ENCODE measurements around the gene SRP9.

Gene SRP9

DNA sequence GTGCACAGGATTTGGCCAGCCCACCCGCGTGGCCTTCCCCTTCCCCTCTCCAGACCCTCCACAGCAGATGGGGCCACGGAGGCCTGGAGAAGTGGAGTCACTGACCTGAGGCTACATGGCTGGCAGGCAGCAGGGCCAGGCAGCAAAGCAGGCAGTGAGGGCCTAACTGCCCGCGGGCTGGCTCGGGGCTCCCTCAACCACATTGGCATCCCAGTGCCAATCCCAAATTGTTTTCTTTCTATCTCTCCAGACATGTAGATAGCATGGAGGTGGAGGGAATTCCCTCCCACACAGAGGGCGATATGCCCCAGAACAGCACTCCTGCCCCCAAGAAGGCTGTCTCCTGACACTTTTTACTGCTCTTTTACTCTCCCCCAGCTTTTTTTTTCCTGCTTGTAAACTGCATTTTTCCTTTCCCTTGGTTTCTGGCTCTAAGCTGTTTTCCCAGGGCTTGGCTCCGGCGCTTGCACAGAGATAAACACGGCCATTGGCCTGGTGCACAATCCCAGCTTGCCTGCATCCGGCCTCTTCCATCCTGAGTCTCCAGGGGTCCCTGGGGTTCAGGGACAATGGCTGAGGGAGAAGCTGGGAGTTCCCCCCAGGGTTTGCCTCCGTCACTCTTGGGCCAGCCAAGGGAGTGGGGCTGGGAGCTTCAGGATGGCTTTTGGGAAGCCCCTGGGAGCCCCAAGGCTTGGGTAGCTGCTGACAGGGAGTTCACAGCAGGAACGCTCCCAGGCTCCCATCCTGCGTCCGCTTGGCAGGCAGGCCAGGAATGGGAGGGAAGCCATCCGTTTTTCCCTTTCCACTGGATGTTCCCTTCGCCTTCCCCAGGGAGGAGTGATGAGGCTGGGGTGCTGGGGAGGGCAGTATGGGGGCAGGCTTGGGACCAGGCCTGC lies 39.3 kb downstream of the SRP9 start:
- ChIA-PET CTCF (no interaction called here), POLR2A (interaction anchor here (3.2 kb wide), 1 partner anchor 39 kb away, joined by 12 read pairs; the partner anchor contains the start of gene SRP9)
- TF ChIP-seq HDGF (IDR thresholded peaks at IDR 0.05; ENCODE audit: borderline replicate concordance) = no peak
- no peak for TF ChIP-seq SP1 (IDR thresholded peaks at IDR 0.05)
- no peak for TF ChIP-seq BHLHE40 (IDR thresholded peaks at IDR 0.05; ENCODE audit: borderline replicate concordance)
- TF ChIP-seq NFRKB (IDR thresholded peaks at IDR 0.05) = no peak
- TF ChIP-seq ELF4 (IDR thresholded peaks at IDR 0.05) = no peak
- no peak for TF ChIP-seq TARDBP (IDR thresholded peaks at IDR 0.05)
- TF ChIP-seq FOXA1 (IDR thresholded peaks at IDR 0.05) = no peak
- TF ChIP-seq L3MBTL2 (conservative IDR thresholded peaks at IDR 0.05) = no peak
- no peak for TF ChIP-seq ARNT (IDR thresholded peaks at IDR 0.05)
- TF ChIP-seq, protein P1, sequence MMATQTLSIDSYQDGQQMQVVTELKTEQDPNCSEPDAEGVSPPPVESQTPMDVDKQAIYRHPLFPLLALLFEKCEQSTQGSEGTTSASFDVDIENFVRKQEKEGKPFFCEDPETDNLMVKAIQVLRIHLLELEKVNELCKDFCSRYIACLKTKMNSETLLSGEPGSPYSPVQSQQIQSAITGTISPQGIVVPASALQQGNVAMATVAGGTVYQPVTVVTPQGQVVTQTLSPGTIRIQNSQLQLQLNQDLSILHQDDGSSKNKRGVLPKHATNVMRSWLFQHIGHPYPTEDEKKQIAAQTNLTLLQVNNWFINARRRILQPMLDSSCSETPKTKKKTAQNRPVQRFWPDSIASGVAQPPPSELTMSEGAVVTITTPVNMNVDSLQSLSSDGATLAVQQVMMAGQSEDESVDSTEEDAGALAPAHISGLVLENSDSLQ (IDR thresholded peaks at IDR 0.05) = no peak
- TF ChIP-seq LEF1 (IDR thresholded peaks at IDR 0.05; ENCODE audit: borderline replicate concordance) = no peak
- no peak for TF ChIP-seq SUZ12 (IDR thresholded peaks at IDR 0.05)
- TF ChIP-seq CTBP1 (IDR thresholded peaks at IDR 0.05; ENCODE audit: borderline replicate concordance) = no peak
- no peak for TF ChIP-seq ZNF384 (IDR thresholded peaks at IDR 0.05)
- TF ChIP-seq FOXM1 (IDR thresholded peaks at IDR 0.05; ENCODE audit: borderline replicate concordance) = no peak
- DNase-seq (ENCODE audit: extremely low spot score) = no peak

DNA sequence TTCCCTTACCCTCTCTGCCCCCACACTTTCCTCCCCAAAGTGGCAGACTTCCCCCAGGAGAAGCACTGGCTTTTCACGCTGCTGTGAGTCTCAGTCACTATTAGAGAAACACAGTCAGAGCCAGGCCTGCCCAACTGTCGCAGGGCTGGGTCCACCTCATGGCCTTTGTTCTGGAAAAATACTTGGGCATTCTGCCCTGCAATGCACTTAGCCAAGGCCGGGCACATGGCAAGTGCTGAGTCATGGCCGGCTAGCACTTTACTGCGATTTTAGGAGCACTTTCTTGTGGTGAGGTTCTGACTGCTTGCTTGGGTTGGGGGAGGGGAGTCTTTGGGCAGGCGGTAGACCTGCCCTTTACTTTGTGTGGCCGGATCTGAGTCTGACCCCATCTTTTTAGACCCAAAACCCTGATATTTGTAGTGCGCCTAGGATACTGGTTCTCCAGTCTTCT lies 40.0 kb downstream of the SRP9 start:
- CTCF ChIA-PET = no interaction called here

GRCh38 chr1:225818229-225818628 lies 40.6 kb downstream of the SRP9 start:
- POLR2A ChIA-PET = interaction anchor here (1.1 to 3.2 kb wide), 2 partner anchors 40 to 131 kb away, joined by 3 to 12 read pairs; partner anchors contain the start of gene SRP9
- CTCF ChIA-PET = no interaction called here

More for the DNA sequence above, 40.0 kb downstream of the SRP9 start:
- DNase-seq (ENCODE audit: extremely low spot score) = no peak
- TF ChIP-seq SP1 (IDR thresholded peaks at IDR 0.05) (no peak), FOXM1 (IDR thresholded peaks at IDR 0.05; ENCODE audit: borderline replicate concordance) (no peak), SUZ12 (IDR thresholded peaks at IDR 0.05) (no peak), LEF1 (IDR thresholded peaks at IDR 0.05; ENCODE audit: borderline replicate concordance) (no peak), FOXA1 (IDR thresholded peaks at IDR 0.05) (no peak), BHLHE40 (IDR thresholded peaks at IDR 0.05; ENCODE audit: borderline replicate concordance) (no peak), HDGF (IDR thresholded peaks at IDR 0.05; ENCODE audit: borderline replicate concordance) (no peak), NFRKB (IDR thresholded peaks at IDR 0.05) (no peak), FOXK2 (IDR thresholded peaks at IDR 0.05) (no peak), L3MBTL2 (conservative IDR thresholded peaks at IDR 0.05) (no peak), ELF4 (IDR thresholded peaks at IDR 0.05) (no peak), TARDBP (IDR thresholded peaks at IDR 0.05) (no peak), ZNF384 (IDR thresholded peaks at IDR 0.05) (no peak), ARNT (IDR thresholded peaks at IDR 0.05) (no peak), CTBP1 (IDR thresholded peaks at IDR 0.05; ENCODE audit: borderline replicate concordance) (no peak)
- TF ChIP-seq, protein P1 (IDR thresholded peaks at IDR 0.05) = no peak
- POLR2A ChIA-PET = interaction anchor here (1.1 to 3.2 kb wide), 2 partner anchors 40 to 131 kb away, joined by 3 to 12 read pairs; partner anchors contain the start of gene SRP9

DNA sequence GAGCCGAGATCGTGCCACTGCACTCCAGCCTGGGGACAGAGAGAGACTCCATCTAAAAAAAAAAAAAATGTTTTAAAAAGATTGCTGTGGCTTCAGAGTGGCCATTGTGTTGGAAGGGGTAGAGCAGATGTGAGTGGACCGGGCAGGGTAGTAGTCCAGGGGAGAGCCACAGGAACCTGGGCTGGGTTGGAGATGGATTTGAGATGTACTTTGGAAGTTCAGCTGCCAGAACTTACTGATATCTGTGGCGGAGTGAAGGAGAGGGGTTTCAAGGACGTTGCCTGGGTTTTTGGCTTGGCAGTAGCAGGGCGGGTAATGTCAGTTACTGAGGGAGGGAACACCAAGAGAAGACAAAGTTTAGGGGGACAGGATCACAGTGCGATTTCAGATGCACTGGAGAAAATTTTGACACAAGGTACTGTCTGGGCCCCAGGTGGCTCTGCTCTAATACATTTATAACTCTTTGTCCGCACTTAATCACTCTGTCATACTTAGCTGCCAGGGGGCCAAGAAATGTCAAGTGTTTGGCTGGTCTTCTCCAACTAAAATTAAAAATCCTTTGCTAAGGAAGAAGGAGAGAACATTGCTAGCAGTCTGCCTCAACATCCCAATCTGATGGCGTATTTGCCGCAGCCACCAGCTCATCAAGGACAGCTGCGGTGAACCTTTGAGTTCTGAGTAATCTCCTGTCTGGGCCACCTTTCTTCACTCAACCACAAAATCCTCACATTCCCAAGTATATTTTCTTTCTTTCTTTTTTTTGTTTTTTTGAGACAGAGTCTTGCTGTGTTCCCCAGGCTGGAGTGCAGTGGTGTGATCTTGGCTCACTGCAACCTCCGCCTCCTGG lies 41.9 kb downstream of the SRP9 start:
- POLR2A ChIA-PET = interaction anchor here (0.8 to 1.5 kb wide), 3 partner anchors 10 to 41 kb away, joined by 3 read pairs; partner anchors contain the start of gene EPHX1
- CTCF ChIA-PET = interaction anchor here (0.6 kb wide), 1 partner anchor 32 kb away, joined by 4 read pairs; no protein-coding TSS in a partner anchor
- DNase-seq (ENCODE audit: extremely low spot score) = no peak
- TF ChIP-seq FOXA1 (IDR thresholded peaks at IDR 0.05) (no peak), SP1 (IDR thresholded peaks at IDR 0.05) (no peak), BHLHE40 (IDR thresholded peaks at IDR 0.05; ENCODE audit: borderline replicate concordance) (no peak), HDGF (IDR thresholded peaks at IDR 0.05; ENCODE audit: borderline replicate concordance) (no peak), FOXM1 (IDR thresholded peaks at IDR 0.05; ENCODE audit: borderline replicate concordance) (no peak), ZNF384 (IDR thresholded peaks at IDR 0.05) (no peak), NFRKB (IDR thresholded peaks at IDR 0.05) (no peak), FOXK2 (IDR thresholded peaks at IDR 0.05) (no peak), TARDBP (IDR thresholded peaks at IDR 0.05) (no peak), ELF4 (IDR thresholded peaks at IDR 0.05) (no peak), L3MBTL2 (conservative IDR thresholded peaks at IDR 0.05) (no peak), CTBP1 (IDR thresholded peaks at IDR 0.05; ENCODE audit: borderline replicate concordance) (no peak), LEF1 (IDR thresholded peaks at IDR 0.05; ENCODE audit: borderline replicate concordance) (no peak), SUZ12 (IDR thresholded peaks at IDR 0.05) (no peak), ARNT (IDR thresholded peaks at IDR 0.05) (no peak)
- TF ChIP-seq, protein P1 (IDR thresholded peaks at IDR 0.05) = no peak

More at GRCh38 chr1:225818229-225818628, 40.6 kb downstream of the SRP9 start:
- DNase-seq (ENCODE audit: extremely low spot score) = no peak
- no peak for TF ChIP-seq ARNT (IDR thresholded peaks at IDR 0.05)
- TF ChIP-seq FOXA1 (IDR thresholded peaks at IDR 0.05) = no peak
- TF ChIP-seq SUZ12 (IDR thresholded peaks at IDR 0.05) = no peak

All from HEK293T (cell line).